ENCODE measurements around the gene ARAP2. TPM values are rescaled to one million over a fixed set of nuclear protein-coding genes. Genes with fewer than 3 reads are reported as not detected.

The ARAP2 gene, protein sequence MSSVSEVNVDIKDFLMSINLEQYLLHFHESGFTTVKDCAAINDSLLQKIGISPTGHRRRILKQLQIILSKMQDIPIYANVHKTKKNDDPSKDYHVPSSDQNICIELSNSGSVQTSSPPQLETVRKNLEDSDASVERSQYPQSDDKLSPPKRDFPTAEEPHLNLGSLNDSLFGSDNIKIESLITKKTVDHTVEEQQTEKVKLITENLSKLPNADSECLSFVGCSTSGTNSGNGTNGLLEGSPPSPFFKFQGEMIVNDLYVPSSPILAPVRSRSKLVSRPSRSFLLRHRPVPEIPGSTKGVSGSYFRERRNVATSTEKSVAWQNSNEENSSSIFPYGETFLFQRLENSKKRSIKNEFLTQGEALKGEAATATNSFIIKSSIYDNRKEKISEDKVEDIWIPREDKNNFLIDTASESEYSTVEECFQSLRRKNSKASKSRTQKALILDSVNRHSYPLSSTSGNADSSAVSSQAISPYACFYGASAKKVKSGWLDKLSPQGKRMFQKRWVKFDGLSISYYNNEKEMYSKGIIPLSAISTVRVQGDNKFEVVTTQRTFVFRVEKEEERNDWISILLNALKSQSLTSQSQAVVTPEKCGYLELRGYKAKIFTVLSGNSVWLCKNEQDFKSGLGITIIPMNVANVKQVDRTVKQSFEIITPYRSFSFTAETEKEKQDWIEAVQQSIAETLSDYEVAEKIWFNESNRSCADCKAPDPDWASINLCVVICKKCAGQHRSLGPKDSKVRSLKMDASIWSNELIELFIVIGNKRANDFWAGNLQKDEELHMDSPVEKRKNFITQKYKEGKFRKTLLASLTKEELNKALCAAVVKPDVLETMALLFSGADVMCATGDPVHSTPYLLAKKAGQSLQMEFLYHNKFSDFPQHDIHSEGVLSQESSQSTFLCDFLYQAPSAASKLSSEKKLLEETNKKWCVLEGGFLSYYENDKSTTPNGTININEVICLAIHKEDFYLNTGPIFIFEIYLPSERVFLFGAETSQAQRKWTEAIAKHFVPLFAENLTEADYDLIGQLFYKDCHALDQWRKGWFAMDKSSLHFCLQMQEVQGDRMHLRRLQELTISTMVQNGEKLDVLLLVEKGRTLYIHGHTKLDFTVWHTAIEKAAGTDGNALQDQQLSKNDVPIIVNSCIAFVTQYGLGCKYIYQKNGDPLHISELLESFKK (N-terminal part only)
- total RNA-seq (2.6 and 3.9 TPM in 2 replicates), polyA plus RNA-seq (0.70 and 1.7 TPM in 2 replicates)

- Histone ChIP-seq H3K9me3 (ENCODE audit: low read depth) (no peaks in the 10 kb centered on the region), H3K4me1 (ENCODE audit: low read depth) (no peaks in the 10 kb centered on the region), H3K36me3 (no peaks in the 10 kb centered on the region), H3K27ac (no peak within 1 kb of the TSS), H3K4me3 (peak within 1 kb of the TSS; percentile 76), H3K27me3 (peaks cover 30% of the 10 kb centered on the region)
- no peak for TF ChIP-seq CTCF (IDR thresholded peaks at IDR 0.05; ENCODE audit: low read depth, low read length)
- peak; percentile 12 to 73 for DNase-seq (ENCODE audit: low read depth in 1 of 2, low spot score in 1 of 2)
Measured at GRCh38 chr4:36244257-36245082, at the start of gene ARAP2. ARAP2 (minus strand) TSS chr4:36244514; CDS start chr4:36229486, 15,028 bp downstream.

DNA sequence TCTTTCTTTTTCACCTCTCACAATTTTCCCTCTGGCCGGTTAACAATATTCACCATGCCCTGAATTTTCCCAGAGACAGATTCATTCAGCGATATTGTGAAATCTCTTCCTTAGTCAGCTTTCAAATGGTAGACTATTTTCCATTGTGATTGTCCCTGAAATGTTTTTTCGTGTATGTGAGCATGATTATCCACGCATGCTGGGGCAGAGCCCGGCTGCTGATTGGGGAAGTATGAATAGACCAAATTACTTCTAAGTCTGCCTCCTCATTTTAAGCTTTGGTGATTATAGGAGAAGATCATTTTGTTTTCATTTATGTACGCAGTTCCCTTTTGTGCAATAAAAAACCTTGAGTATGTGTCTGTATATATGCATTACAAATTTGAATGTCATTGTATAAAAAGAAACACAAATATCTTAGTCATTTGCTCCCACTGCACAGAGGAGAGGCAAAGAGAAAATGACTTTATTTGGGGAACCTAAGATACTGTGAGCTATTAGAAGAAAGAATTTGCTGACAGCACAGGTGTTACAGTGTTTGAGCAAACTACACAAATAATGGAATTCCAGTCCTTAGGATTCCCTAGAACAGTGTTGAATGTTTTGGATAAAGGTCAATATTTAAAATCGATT is 48.4 kb upstream of the ARAP2 start:
- TF ChIP-seq CTCF (IDR thresholded peaks at IDR 0.05; ENCODE audit: low read depth, low read length): no peak
- no peak for DNase-seq (ENCODE audit: low read depth in 1 of 2, low spot score in 1 of 2)
- no peak overlapping the region for H3K27ac ChIP-seq

DNA sequence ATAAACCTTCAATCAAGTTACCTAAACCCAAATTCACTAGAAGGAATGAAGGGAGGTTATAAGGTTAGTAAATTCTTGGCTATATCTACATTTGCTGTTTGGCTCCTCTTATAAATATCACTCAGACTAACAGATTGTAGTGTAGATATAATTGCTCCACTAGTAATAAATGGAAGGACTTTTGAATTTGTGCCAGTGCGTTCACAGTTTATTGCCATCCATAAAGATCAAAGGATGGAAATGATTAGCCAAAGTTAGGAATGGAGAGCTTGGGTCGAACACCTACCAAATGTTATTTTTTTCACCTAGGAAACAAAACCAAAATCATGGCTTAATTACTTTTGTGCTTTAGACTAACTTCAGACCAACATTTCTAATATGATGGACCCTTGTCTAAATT is 46.3 kb upstream of the ARAP2 start:
- Histone ChIP-seq H3K4me3 (no peak overlapping the region), H3K36me3 (no peaks in the 10 kb centered on the region), H3K27ac (no peak overlapping the region), H3K4me1 (ENCODE audit: low read depth) (no peaks in the 10 kb centered on the region), H3K9me3 (ENCODE audit: low read depth) (no peaks in the 10 kb centered on the region), H3K27me3 (no peaks in the 10 kb centered on the region)
- DNase-seq (ENCODE audit: low read depth in 1 of 2, low spot score in 1 of 2): no peak
- no peak for TF ChIP-seq CTCF (IDR thresholded peaks at IDR 0.05; ENCODE audit: low read depth, low read length)

More for the DNA sequence above, 48.4 kb upstream of the ARAP2 start:
- H3K9me3 ChIP-seq (ENCODE audit: low read depth): no peaks in the 10 kb centered on the region
- no peak overlapping the region for H3K4me3 ChIP-seq
- H3K36me3 ChIP-seq: no peaks in the 10 kb centered on the region
- H3K4me1 ChIP-seq (ENCODE audit: low read depth): no peaks in the 10 kb centered on the region
- no peaks in the 10 kb centered on the region for H3K27me3 ChIP-seq

GRCh38 chr4:36288731-36289426 is 44.6 kb upstream of the ARAP2 start:
- no peaks in the 10 kb centered on the region for H3K27me3 ChIP-seq
- no peak for TF ChIP-seq CTCF (IDR thresholded peaks at IDR 0.05; ENCODE audit: low read depth, low read length)
- H3K27ac ChIP-seq: no peak overlapping the region
- DNase-seq (ENCODE audit: low read depth in 1 of 2, low spot score in 1 of 2): no peak
- no peaks in the 10 kb centered on the region for H3K36me3 ChIP-seq
- H3K9me3 ChIP-seq (ENCODE audit: low read depth): no peaks in the 10 kb centered on the region
- no peak overlapping the region for H3K4me3 ChIP-seq
- no peaks in the 10 kb centered on the region for H3K4me1 ChIP-seq (ENCODE audit: low read depth)

Data from cardiac muscle cell (in vitro differentiated cells and primary cell).